GM12878 (cell line): ENCODE data around the gene KPNA3.

ENCODE experiments used
- BACH1 ChIP-seq: fragments of 450-650 bp; IDR thresholded peaks from 2 replicates; pipeline ENCODE4 v1.6.1; 2017; ENCODE audit warnings: mild to moderate bottlenecking, borderline replicate concordance
- CBX5 ChIP-seq: sonication (generic); IDR thresholded peaks from 2 replicates; pipeline ENCODE4 v1.6.1; 2016; ENCODE audit warnings: low read depth, moderate library complexity, mild to moderate bottlenecking, inconsistent platforms
- EED ChIP-seq: sonication (generic); IDR thresholded peaks from 2 replicates; pipeline ENCODE4 v1.6.1; 2016; ENCODE audit warnings: antibody characterized with exemption, low read depth
- PAX8 ChIP-seq: fragments of 450-650 bp; IDR thresholded peaks from 2 replicates; pipeline ENCODE4 v1.6.1; 2017; ENCODE audit warnings: mild to moderate bottlenecking, moderate library complexity
- POLR2A ChIP-seq: IDR thresholded peaks from 2 replicates; pipeline ENCODE4 v1.6.1; 2011; ENCODE audit warnings: low read depth, mild to moderate bottlenecking, low read length
- SUZ12 ChIP-seq: fragments of 200-600 bp; sonication (generic); IDR thresholded peaks from one replicate; pipeline ENCODE4 v1.6.1; 2018; ENCODE audit warnings: antibody characterized with exemption, mild to moderate bottlenecking; ENCODE audit not compliant: unreplicated experiment
- TAF1 ChIP-seq: IDR thresholded peaks from 2 replicates; pipeline ENCODE4 v1.6.1; 2011; ENCODE audit warnings: mild to moderate bottlenecking, low read depth, low read length, borderline replicate concordance
- TARDBP ChIP-seq: IDR thresholded peaks from 2 replicates; pipeline ENCODE4 v1.6.1; 2016; ENCODE audit warnings: borderline replicate concordance
- TCF7 ChIP-seq: IDR thresholded peaks from 2 replicates; pipeline ENCODE4 v1.6.1; 2014; ENCODE audit warnings: antibody characterized with exemption, borderline replicate concordance
- TF ChIP-seq, protein P1 (sequence below): IDR thresholded peaks from 2 replicates; pipeline ENCODE4 v1.6.1; 2012; ENCODE audit warnings: mild to moderate bottlenecking, low read depth, low read length
- TF ChIP-seq, protein P2 (sequence below), 3 experiments: IDR thresholded peaks in 2 of 3; conservative IDR thresholded peaks in 1 of 3; 2 replicates each; pipeline ENCODE4 v1.5.1; 2011; ENCODE audit warnings: low read depth in 3 of 3, low read length in 3 of 3, mild to moderate bottlenecking in 3 of 3, control low read depth in 2 of 3, moderate library complexity in 2 of 3, inconsistent platforms in 1 of 3, mixed read lengths in 1 of 3; ENCODE audit not compliant: control insufficient read depth in 2 of 3, insufficient read depth in 1 of 3; ENCODE audit errors: extremely low read depth in 1 of 3

DNA sequence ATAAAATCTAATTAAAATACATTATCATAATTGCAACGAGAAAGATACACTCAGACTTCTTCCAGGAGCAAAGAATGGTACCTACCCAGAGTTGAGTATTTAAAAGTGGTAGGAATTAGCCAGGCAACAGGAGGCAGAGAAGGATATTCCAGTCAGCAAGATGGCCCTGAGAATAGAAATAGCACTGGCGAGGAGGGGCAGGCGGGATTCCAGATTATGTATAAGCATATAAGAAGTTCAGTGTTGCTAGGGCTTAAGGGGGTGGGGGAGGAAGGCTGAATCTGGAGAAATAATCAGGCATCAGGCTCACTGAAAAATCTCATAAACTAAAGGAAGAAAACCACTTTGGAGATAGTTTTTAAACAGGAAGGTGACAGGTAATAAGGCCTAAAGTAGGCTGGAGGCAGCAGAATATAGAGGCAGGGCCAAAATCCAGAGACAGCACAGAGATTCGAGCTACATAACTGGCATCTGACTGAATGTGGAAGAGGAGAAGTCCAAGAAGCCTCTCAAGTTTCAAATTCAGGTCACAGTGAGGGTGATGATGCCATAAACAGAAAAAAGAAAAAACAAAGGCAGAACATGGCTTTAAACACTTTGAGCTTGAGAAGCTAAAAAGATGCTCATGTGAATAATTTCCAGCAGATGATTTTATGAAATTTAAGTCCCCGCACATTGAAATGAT lies 7.5 kb downstream of the KPNA3 start:
- TF ChIP-seq, protein P1, sequence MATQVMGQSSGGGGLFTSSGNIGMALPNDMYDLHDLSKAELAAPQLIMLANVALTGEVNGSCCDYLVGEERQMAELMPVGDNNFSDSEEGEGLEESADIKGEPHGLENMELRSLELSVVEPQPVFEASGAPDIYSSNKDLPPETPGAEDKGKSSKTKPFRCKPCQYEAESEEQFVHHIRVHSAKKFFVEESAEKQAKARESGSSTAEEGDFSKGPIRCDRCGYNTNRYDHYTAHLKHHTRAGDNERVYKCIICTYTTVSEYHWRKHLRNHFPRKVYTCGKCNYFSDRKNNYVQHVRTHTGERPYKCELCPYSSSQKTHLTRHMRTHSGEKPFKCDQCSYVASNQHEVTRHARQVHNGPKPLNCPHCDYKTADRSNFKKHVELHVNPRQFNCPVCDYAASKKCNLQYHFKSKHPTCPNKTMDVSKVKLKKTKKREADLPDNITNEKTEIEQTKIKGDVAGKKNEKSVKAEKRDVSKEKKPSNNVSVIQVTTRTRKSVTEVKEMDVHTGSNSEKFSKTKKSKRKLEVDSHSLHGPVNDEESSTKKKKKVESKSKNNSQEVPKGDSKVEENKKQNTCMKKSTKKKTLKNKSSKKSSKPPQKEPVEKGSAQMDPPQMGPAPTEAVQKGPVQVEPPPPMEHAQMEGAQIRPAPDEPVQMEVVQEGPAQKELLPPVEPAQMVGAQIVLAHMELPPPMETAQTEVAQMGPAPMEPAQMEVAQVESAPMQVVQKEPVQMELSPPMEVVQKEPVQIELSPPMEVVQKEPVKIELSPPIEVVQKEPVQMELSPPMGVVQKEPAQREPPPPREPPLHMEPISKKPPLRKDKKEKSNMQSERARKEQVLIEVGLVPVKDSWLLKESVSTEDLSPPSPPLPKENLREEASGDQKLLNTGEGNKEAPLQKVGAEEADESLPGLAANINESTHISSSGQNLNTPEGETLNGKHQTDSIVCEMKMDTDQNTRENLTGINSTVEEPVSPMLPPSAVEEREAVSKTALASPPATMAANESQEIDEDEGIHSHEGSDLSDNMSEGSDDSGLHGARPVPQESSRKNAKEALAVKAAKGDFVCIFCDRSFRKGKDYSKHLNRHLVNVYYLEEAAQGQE = no peak
- TF ChIP-seq TAF1 (no peak), CBX5 (no peak), BACH1 (no peak), TARDBP (no peak), POLR2A (no peak), SUZ12 (no peak), PAX8 (no peak), TCF7 (no peak), EED (no peak)
- TF ChIP-seq, protein P2, sequence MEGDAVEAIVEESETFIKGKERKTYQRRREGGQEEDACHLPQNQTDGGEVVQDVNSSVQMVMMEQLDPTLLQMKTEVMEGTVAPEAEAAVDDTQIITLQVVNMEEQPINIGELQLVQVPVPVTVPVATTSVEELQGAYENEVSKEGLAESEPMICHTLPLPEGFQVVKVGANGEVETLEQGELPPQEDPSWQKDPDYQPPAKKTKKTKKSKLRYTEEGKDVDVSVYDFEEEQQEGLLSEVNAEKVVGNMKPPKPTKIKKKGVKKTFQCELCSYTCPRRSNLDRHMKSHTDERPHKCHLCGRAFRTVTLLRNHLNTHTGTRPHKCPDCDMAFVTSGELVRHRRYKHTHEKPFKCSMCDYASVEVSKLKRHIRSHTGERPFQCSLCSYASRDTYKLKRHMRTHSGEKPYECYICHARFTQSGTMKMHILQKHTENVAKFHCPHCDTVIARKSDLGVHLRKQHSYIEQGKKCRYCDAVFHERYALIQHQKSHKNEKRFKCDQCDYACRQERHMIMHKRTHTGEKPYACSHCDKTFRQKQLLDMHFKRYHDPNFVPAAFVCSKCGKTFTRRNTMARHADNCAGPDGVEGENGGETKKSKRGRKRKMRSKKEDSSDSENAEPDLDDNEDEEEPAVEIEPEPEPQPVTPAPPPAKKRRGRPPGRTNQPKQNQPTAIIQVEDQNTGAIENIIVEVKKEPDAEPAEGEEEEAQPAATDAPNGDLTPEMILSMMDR (IDR thresholded peaks at IDR 0.05 in 2 of 3, conservative IDR thresholded peaks at IDR 0.05 in 1 of 3; ENCODE audit: control insufficient read depth in 2 of 3, extremely low read depth in 1 of 3, insufficient read depth in 1 of 3, low read depth in 3 of 3, low read length in 3 of 3) = no peak
